Mesothelial cell of epicardium (in vitro differentiated cells): ENCODE results near the gene FBXO9. TPM values are rescaled to one million over a fixed set of nuclear protein-coding genes. Genes with fewer than 3 reads are reported as not detected.
"Not testable (repeated sequence)": the region's sequence is repeated elsewhere in the genome, so short reads cannot be mapped to it uniquely, and the experiment has no call there.

Source experiments
- DNase-seq, 2 experiments: peaks; one replicate each; pipeline ENCODE4 v3.0.0; 2021; ENCODE audit warnings: low spot score in 2 of 2; ENCODE audit not compliant: unreplicated experiment in 2 of 2
- H3K27ac Mint-ChIP-seq: 2 replicates; pipeline ENCODE4 v1.8.0; 2021; ENCODE audit warnings: mixed read lengths
- H3K27me3 Mint-ChIP-seq: 2 replicates; pipeline ENCODE4 v1.8.0; 2021; ENCODE audit warnings: low read depth, mixed read lengths
- H3K36me3 Mint-ChIP-seq: 2 replicates; pipeline ENCODE4 v1.8.0; 2021; ENCODE audit warnings: mixed read lengths
- H3K4me1 Mint-ChIP-seq: 2 replicates; pipeline ENCODE4 v1.8.0; 2021; ENCODE audit warnings: mixed read lengths
- H3K4me3 Mint-ChIP-seq: 2 replicates; pipeline ENCODE4 v1.8.0; 2021; ENCODE audit warnings: mild to moderate bottlenecking, moderate library complexity, mixed read lengths
- H3K9me3 Mint-ChIP-seq: 2 replicates; pipeline ENCODE4 v1.8.0; 2021; ENCODE audit warnings: mixed read lengths
- total RNA-seq: library from RNA; stranded (reverse); gene quantifications from 3 replicates; pipeline ENCODE4 v1.2.1, GENCODE V29; 2021
- TF ChIP-seq, protein P1 (sequence below): fragments of 200-600 bp; sonication (generic); IDR thresholded peaks from one replicate; pipeline ENCODE4 v1.5.0; 2021; ENCODE audit warnings: antibody characterized with exemption; ENCODE audit not compliant: unreplicated experiment

The FBXO9 gene
- total RNA-seq, 1 donor from 2014 or later: 74.8 TPM

DNA sequence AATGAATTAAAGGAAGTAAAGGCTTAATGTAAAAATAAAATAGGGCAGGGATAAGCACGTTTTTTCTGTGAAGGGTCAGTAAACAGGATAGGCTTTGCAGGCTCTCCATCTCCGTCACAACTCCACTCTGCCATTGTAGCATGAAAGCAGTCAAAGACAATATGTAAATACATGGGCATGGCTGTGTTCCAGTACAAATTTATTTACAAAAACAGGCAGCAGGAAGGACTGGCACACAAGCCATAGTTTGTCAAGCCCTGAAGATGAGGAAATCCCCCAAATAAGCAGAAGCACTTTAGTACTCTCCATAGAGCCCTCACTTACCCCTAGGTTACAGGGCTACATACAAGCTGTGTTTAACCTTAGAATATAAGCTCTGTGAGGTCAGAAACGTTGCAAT, 8.9 kb upstream of the FBXO9 start:
- no peak overlapping the region for H3K27ac Mint-ChIP-seq
- no peaks in the 10 kb centered on the region for H3K27me3 Mint-ChIP-seq
- H3K36me3 Mint-ChIP-seq: peaks cover 10% of the 10 kb centered on the region
- peaks cover 24% of the 10 kb centered on the region for H3K4me1 Mint-ChIP-seq
- TF ChIP-seq, protein P1, sequence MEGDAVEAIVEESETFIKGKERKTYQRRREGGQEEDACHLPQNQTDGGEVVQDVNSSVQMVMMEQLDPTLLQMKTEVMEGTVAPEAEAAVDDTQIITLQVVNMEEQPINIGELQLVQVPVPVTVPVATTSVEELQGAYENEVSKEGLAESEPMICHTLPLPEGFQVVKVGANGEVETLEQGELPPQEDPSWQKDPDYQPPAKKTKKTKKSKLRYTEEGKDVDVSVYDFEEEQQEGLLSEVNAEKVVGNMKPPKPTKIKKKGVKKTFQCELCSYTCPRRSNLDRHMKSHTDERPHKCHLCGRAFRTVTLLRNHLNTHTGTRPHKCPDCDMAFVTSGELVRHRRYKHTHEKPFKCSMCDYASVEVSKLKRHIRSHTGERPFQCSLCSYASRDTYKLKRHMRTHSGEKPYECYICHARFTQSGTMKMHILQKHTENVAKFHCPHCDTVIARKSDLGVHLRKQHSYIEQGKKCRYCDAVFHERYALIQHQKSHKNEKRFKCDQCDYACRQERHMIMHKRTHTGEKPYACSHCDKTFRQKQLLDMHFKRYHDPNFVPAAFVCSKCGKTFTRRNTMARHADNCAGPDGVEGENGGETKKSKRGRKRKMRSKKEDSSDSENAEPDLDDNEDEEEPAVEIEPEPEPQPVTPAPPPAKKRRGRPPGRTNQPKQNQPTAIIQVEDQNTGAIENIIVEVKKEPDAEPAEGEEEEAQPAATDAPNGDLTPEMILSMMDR: no peak
- no peak for DNase-seq
- peaks cover 4% of the 10 kb centered on the region for H3K9me3 Mint-ChIP-seq
- H3K4me3 Mint-ChIP-seq: no peak overlapping the region

GRCh38 chr6:53058388-53059195, 6.6 kb upstream of the FBXO9 start:
- Mint-ChIP-seq H3K27ac (no peak overlapping the region), H3K4me3 (no peak overlapping the region)

DNA sequence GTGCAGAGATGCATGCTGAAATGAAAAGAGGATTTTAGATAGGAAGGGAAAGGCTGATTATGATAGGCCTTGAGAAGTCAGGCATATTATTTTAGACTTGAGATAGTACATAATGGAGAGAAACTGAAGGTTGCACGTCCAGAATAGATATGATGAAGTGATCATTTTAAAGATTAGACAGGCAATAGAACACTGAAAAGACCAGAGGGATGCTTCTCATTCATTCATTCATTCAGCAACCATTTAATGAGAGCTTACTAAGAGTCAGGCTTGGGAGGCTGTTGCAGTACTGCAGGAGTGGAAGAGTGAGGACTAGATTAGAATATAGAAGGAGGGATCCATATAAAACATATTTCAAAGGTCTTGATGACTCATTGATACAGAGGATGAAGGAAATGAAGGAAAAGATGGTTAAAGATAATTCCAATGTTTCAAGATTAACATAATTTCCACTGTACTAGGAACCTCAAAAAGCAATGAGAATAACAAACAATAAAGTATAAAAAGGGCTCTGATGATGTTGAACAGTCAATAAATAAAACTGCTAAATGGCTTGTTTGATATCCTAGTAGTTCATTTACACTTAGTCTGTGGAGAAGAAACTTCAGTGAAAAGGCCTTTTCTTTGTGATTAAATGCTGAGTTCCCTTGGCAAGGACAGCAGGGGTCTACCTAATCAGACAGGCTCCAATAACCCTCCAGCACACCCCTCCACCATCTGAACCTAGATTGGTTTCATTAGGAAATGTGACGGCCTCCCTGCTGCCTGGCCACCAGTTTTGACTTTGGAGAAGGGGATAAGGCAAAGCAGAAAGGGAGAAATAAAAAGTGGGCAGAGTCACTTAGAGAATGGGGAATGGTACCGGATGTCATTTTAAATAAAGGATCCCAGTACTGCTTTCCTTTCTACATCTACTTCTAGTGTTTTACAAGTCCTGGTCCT, 5.3 kb upstream of the FBXO9 start:
- TF ChIP-seq, protein P1: no peak
- peak overlapping the region; percentile 95 for H3K4me3 Mint-ChIP-seq
- peak overlapping the region; percentile 97 for H3K27ac Mint-ChIP-seq
- no peaks in the 10 kb centered on the region for H3K9me3 Mint-ChIP-seq
- DNase-seq: no peak
- H3K4me1 Mint-ChIP-seq: peaks cover 34% of the 10 kb centered on the region
- H3K36me3 Mint-ChIP-seq: no peaks in the 10 kb centered on the region
- no peaks in the 10 kb centered on the region for H3K27me3 Mint-ChIP-seq

More at GRCh38 chr6:53058388-53059195, 6.6 kb upstream of the FBXO9 start:
- TF ChIP-seq, protein P1: no peak
- Mint-ChIP-seq H3K27me3 (no peaks in the 10 kb centered on the region), H3K36me3 (peaks cover 2% of the 10 kb centered on the region), H3K9me3 (no peaks in the 10 kb centered on the region), H3K4me1 (peaks cover 34% of the 10 kb centered on the region)
- no peak for DNase-seq

GRCh38 chr6:53062169-53062539, 3.0 kb upstream of the FBXO9 start:
- Mint-ChIP-seq H3K36me3 (no peaks in the 10 kb centered on the region), H3K27me3 (no peaks in the 10 kb centered on the region), H3K9me3 (no peaks in the 10 kb centered on the region), H3K4me1 (peaks cover 49% of the 10 kb centered on the region), H3K4me3 (peak overlapping the region; percentile 95), H3K27ac (peak overlapping the region; percentile 97)
- TF ChIP-seq, protein P1: no peak
- no peak for DNase-seq

- H3K27me3 Mint-ChIP-seq, H3K9me3 Mint-ChIP-seq, DNase-seq, H3K36me3 Mint-ChIP-seq: not testable (repeated sequence)
- Mint-ChIP-seq H3K4me1 (peaks cover 46% of the 10 kb centered on the region), H3K27ac (peak overlapping the region; percentile 98), H3K4me3 (peak overlapping the region; percentile 96)
These were observed 949 bp upstream of the FBXO9 start for GRCh38 chr6:53064255-53064654.

DNA sequence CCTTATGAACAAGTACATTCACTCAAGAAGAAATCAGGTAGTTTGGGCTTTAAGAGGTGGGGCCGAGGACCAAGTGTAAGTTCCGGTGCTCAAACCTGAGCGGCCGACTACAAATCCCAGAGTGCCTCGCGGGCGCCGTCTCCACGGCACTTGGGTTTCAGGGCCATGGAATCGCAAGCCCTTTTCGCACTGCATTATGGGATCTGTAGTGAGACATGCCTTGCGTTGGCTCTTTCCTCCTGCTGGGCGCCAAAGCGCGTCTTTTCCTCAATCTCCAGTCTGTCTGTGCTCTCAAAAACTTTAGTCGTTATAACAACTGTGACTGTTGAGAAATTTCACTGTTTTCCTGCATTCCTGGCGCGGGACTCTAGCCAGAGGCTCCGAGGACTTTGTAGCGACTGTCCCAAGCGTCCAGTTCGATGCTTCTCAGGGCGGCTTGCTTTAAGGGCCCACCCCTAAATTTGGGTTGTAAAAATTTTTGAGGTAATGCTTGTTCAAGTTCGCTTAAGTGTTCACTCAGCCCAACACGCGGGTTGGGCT, 408 bp upstream of the FBXO9 start:
- no peaks in the 10 kb centered on the region for H3K9me3 Mint-ChIP-seq
- TF ChIP-seq, protein P1: no peak
- H3K36me3 Mint-ChIP-seq: peaks cover 3% of the 10 kb centered on the region
- peaks cover 40% of the 10 kb centered on the region for H3K4me1 Mint-ChIP-seq
- peak overlapping the region; percentile 96 for H3K4me3 Mint-ChIP-seq
- peak overlapping the region; percentile 98 for H3K27ac Mint-ChIP-seq
- H3K27me3 Mint-ChIP-seq: no peaks in the 10 kb centered on the region
- peak; percentile 76 to 90 for DNase-seq
